GM12878 (cell line): ENCODE results near the gene CACNA1I.

ENCODE experiments used
- E2F8 ChIP-seq: fragments of 450-650 bp; IDR thresholded peaks from 2 replicates; pipeline ENCODE4 v1.6.1; 2018; ENCODE audit warnings: mild to moderate bottlenecking, low read depth, moderate library complexity; ENCODE audit not compliant: partially characterized antibody
- SIN3A ChIP-seq: IDR thresholded peaks from 2 replicates; pipeline ENCODE4 v1.6.1; 2012; ENCODE audit warnings: low read depth, low read length, improper control_type of control experiment
- ZNF274 ChIP-seq: IDR thresholded peaks from one replicate; pipeline ENCODE4 v1.8.0; 2011; ENCODE audit not compliant: insufficient read length, insufficient read depth
- ZNF592 ChIP-seq: fragments of 450-650 bp; IDR thresholded peaks from 2 replicates; pipeline ENCODE4 v1.6.1; 2017; ENCODE audit warnings: mild to moderate bottlenecking, moderate library complexity

- TF ChIP-seq SIN3A (no peak), ZNF592 (no peak), ZNF274 (no peak), E2F8 (no peak)
Observed at GRCh38 chr22:39645532-39645931, 75.0 kb downstream of the CACNA1I start.
